Right lobe of liver (tissue), 6 donors: ENCODE data around the gene TBPL1. TPM values are rescaled to one million over a fixed set of nuclear protein-coding genes. Genes with fewer than 3 reads are reported as not detected.

Experiments used
- ATAC-seq, 4 donors: fragments of 200-7000 bp; cut with Tn5 transposase; one replicate each; pipeline ENCODE4 v1.9.1; 2020; ENCODE audit warnings: mild to moderate bottlenecking in 4 of 4, moderate library complexity in 4 of 4
- DNase-seq, 3 donors: peaks; one replicate each; pipeline ENCODE4 v3.0.0-alpha.2; 2020
- H3K27ac ChIP-seq, 3 donors: fragments of 200-600 bp; one replicate each; pipeline ENCODE4 v1.8.0; 2022
- H3K27me3 ChIP-seq, 2 donors: fragments of 200-600 bp; one replicate each; pipeline ENCODE4 v1.8.0; 2022
- H3K36me3 ChIP-seq, 4 donors: fragments of 200-600 bp; sonication (generic) in 1 of 4; one replicate each; pipeline versions ENCODE4 v1.5.1 to v1.8.0; 2017 to 2022; ENCODE audit warnings: control low read depth in 1 of 4
- H3K4me1 ChIP-seq, 4 donors: fragments of 200-600 bp; sonication (generic) in 1 of 4; one replicate each; pipeline versions ENCODE4 v1.5.1 to v1.8.0; 2017 to 2022; ENCODE audit warnings: control low read depth in 1 of 4
- H3K4me3 ChIP-seq, 3 donors: fragments of 200-600 bp; one replicate each; pipeline ENCODE4 v1.8.0; 2022
- H3K9me3 ChIP-seq, 4 donors: fragments of 200-600 bp; sonication (generic) in 1 of 4; one replicate each; pipeline versions ENCODE4 v1.5.1 to v1.8.0; 2017 to 2022; ENCODE audit warnings: control low read depth in 1 of 4
- POLR2A ChIP-seq: fragments of 450-650 bp; IDR thresholded peaks from one replicate; pipeline ENCODE4 v1.6.1; 2017; ENCODE audit warnings: antibody characterized with exemption, mild to moderate bottlenecking
- WGBS: methylation state at CpG from one replicate; pipeline ENCODE4 v1.1.6; 2018; ENCODE audit warnings: low coverage, low lambda C conversion rate; ENCODE audit not compliant: insufficient coverage; ENCODE audit errors: missing lambda C conversion rate; 5-methylcytosine and 5-hydroxymethylcytosine counted together
- intact Hi-C, 2 donors: fragments of 100-400 bp; cut with DNase I; formaldehyde crosslinking; loops; one replicate each; pipeline versions ENCODE4 v1.11.2 to v1.14.1; 2022
- total RNA-seq, 6 experiments: library from RNA; depleted of rRNA in 2 of 6; stranded (reverse); fragments of >200 nt in 2 of 6; fragmentation: NEBNext Ultra II Directional in 3 of 6; extraction: Animal tissue kit (Norgen Biotek cat#: 25700) in 3 of 6; gene quantifications; one replicate each; pipeline versions ENCODE4 v1.1.0 to v1.2.4, GENCODE V29; 2016 to 2023
- TF ChIP-seq, protein P1 (sequence below), 4 donors: fragments of 200-600 bp in 3 of 4; fragments of 450-650 bp in 1 of 4; IDR thresholded peaks; one replicate each; pipeline versions ENCODE4 v1.5.1 to v1.8.0; 2016 to 2022; ENCODE audit warnings: antibody characterized with exemption in 4 of 4, mild to moderate bottlenecking in 2 of 4
- donor health status: DM: no; HTN: yes; CAD: no.
- donor health status: DM: no; HTN: no; CAD: no.
- donor health status: DM: no; HTN: no; CAD: no.
- donor health status: DM: no; HTN: yes; CAD: no.
- donor health status: DM: no; HTN: yes; CAD: no.

The TBPL1 gene
- total RNA-seq, 6 experiments from 2014 or later, result 6.0 to 11.5 (median 9.4) TPM

DNA sequence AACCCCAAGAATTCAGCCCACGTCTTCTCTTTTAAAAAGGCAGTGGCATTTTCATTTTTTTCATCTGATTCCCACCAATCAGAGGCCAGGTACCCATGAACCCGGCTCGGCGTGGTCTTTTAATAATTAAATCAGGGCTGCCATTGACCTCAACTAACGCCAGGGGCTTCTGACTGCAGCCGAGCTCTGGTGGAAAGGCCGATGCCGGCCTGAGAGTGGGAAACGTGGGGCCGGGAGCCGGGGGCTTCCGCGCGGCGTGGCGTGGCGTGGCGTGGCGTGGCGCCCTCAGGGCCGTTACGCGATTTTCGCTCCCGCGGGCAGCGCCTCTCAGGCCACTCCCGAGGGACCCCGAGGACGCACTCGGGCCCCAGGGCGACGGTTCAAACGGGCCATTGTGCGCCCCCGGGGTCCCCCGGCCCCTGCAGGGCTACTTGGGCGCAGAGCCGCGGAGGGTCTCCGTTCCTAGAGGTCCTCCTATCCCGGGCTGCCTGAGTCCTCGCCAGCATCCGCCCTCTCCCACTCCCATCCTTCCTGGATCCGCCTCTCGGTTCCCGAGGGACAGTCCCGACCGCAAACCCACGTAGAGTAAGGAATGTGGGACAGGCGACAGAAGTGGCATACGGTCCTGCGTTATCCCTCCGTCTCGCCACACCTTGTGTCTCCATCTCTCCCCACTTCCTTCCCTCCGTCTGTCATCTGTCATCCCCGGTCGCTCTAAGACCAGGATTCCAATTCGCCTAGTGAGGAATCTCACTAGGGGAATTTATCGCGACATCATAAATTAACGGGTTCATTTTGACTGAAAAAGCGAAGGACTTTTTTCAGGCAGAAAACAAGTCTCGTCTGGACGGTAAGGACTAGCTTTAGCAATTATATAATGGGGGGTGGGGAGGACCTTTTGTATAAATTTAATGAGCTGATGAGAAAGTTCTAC is 876 bp upstream of the TBPL1 start:
- 0% methylated on average over 20 of the region's 65 CpGs for WGBS
- peak overlapping the region; percentile 87 to 95 (median 92) for H3K27ac ChIP-seq
- peaks cover 0 to 40% (median 18%) of the 10 kb centered on the region in 4 donors for H3K4me1 ChIP-seq
- H3K4me3 ChIP-seq, result peak overlapping the region; percentile 52 to 94 (median 78)
- TF ChIP-seq, protein P1, sequence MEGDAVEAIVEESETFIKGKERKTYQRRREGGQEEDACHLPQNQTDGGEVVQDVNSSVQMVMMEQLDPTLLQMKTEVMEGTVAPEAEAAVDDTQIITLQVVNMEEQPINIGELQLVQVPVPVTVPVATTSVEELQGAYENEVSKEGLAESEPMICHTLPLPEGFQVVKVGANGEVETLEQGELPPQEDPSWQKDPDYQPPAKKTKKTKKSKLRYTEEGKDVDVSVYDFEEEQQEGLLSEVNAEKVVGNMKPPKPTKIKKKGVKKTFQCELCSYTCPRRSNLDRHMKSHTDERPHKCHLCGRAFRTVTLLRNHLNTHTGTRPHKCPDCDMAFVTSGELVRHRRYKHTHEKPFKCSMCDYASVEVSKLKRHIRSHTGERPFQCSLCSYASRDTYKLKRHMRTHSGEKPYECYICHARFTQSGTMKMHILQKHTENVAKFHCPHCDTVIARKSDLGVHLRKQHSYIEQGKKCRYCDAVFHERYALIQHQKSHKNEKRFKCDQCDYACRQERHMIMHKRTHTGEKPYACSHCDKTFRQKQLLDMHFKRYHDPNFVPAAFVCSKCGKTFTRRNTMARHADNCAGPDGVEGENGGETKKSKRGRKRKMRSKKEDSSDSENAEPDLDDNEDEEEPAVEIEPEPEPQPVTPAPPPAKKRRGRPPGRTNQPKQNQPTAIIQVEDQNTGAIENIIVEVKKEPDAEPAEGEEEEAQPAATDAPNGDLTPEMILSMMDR (IDR thresholded peaks at IDR 0.05), result peak; percentile 30 to 51 (median 36)
- TF ChIP-seq POLR2A, result no peak
- no peaks in the 10 kb centered on the region for H3K9me3 ChIP-seq
- ATAC-seq, result peak; percentile 55 to 69 (median 65)
- peak; percentile 69 to 78 (median 75) for DNase-seq
- H3K27me3 ChIP-seq, result no peaks in the 10 kb centered on the region
- intact Hi-C loops, result no loop called here
- H3K36me3 ChIP-seq, result no peaks in the 10 kb centered on the region

DNA sequence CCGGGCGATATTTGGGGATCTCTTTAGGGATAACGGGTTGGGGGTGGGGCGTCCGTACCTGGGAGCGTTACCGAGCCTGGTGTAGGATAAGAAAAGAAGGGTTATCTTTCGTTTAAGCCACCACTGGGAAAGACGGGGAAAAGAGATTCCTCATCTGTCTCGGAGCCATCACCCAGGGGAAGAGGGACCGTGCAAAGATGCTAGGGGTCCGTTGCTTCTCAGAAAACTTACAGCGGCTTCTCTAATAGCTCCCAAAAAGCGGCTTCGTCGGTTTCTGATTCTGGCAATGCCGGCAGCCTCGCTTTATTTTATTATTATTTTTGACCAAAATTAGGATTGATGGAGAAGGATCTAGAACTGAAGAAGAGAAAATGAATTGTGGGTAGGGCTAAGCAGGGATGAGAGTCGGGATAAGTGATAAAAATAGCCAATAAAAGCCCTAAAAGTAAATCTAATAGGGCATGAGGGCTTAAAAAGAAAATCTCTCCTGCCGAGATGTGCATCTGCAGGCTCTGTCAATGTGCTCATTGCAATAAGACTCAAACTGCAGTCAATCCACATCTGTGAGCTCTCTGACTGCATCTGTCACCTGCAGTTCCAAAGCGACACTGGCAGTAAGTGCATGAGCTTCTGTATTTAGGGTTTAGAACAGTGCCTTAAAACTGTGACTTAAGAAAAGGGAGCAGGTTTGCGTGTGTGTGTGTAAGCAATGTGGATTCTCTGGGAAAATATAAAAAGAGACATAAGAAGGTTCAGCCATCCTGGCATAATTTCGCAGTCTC is 801 bp downstream of the TBPL1 start:
- Histone ChIP-seq H3K4me1 (peaks cover 0 to 39% (median 12%) of the 10 kb centered on the region in 4 donors), H3K27me3 (no peaks in the 10 kb centered on the region), H3K36me3 (no peaks in the 10 kb centered on the region), H3K27ac (peak overlapping the region; percentile 87 to 95 (median 92)), H3K4me3 (peak overlapping the region; percentile 52 to 94 (median 78)), H3K9me3 (no peaks in the 10 kb centered on the region)
- no peak for DNase-seq
- no peak for ATAC-seq
- 9% methylated on average over 20 of the region's 23 CpGs for WGBS
- intact Hi-C loops, result no loop called here
- TF ChIP-seq POLR2A, result no peak
- TF ChIP-seq, protein P1 (IDR thresholded peaks at IDR 0.05), result no peak

DNA sequence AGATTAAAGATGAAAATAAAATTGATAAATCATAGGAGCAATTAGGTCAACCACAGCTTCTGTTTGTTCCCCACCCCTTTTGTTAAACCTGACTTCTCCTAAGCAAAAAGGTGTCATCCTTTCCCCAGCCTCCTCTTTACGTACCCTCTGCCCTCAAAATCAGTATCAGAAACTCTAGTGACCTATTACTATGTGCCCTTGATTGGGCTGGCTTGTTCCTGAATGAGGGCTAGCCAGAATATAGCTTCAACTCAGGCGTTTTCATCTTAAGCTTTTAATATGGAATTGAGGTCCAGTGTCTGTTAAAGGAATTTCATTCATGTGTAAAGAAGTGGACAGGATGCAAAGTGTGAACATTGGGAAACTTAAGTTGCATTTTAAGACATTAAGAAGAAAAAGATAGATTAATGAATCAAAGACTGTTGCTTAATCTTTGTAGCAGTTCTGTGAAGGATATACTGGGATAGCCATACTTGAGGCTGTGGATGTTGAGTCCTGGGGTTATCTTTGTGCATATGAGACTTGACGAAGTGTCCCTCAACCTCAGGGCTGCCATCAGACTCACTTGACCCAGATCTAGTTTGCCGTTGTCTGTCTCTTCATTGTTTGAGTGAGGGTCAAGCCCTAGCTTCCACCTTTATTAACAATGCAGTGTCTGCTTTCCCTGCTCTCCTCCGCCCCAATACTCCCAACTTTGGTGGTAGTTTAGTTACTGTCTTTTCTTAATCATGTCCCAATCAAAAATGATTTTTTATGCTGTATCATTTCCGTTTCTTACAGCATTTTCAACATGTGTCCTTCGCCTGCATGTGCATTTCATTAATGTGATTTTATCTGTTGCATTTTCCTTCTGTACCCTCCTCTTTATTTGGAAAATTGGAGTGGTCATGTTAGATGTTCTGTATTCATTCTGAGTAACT is 1.9 kb downstream of the TBPL1 start:
- H3K4me3 ChIP-seq, result no peak overlapping the region
- TF ChIP-seq POLR2A, result no peak
- TF ChIP-seq, protein P1 (IDR thresholded peaks at IDR 0.05), result no peak
- H3K27me3 ChIP-seq, result no peaks in the 10 kb centered on the region
- 66% methylated on average over 5 of the region's 7 CpGs for WGBS
- H3K36me3 ChIP-seq, result no peaks in the 10 kb centered on the region
- peaks cover 0 to 34% (median 12%) of the 10 kb centered on the region in 4 donors for H3K4me1 ChIP-seq
- ATAC-seq (no peak), DNase-seq (no peak)
- H3K27ac ChIP-seq, result no peak overlapping the region
- H3K9me3 ChIP-seq, result no peaks in the 10 kb centered on the region
- intact Hi-C loops, result no loop called here
